ENCODE data around the gene TPRA1.
"Not testable (repeated sequence)": the region's sequence is repeated elsewhere in the genome, so short reads cannot be mapped to it uniquely, and the experiment has no call there.

The TPRA1 gene

GRCh38 chr3:127535106-127535785 is 55.3 kb downstream of the TPRA1 start:
- DNase-seq: no peak

GRCh38 chr3:127534564-127534963 is 56.0 kb downstream of the TPRA1 start:
- no peak for DNase-seq

GRCh38 chr3:127534161-127534451 is 56.4 kb downstream of the TPRA1 start:
- no peak for DNase-seq

- no peak for DNase-seq
Measured at GRCh38 chr3:127532561-127533203, 57.9 kb downstream of the TPRA1 start.

GRCh38 chr3:127531821-127532220 is 58.7 kb downstream of the TPRA1 start:
- no peak for DNase-seq

- DNase-seq: not testable (repeated sequence)
Measured at GRCh38 chr3:127530863-127531262, 59.7 kb downstream of the TPRA1 start.

GRCh38 chr3:127529346-127530188 is 61.0 kb downstream of the TPRA1 start:
- DNase-seq: no peak

- DNase-seq: no peak
Measured at GRCh38 chr3:127525373-127525772, 65.2 kb downstream of the TPRA1 start.

- no peak for DNase-seq
Measured at GRCh38 chr3:127524296-127524896, 66.1 kb downstream of the TPRA1 start.

Data from inflammatory macrophage treated with lipopolysaccharide for 1 hour (primary cell).